HG03159 (cell line): Measurements from ENCODE around the gene PKP1.

Source experiments
- ATAC-seq: cut with Tn5 transposase; IDR thresholded peaks from one replicate; pipeline ENCODE4 v1.9.1; 2021; ENCODE audit warnings: mild to moderate bottlenecking, moderate library complexity; ENCODE audit not compliant: unreplicated experiment

The PKP1 gene

GRCh38 chr1:201361652-201362504 lies 78.6 kb downstream of the PKP1 start:
- no peak for ATAC-seq

- ATAC-seq = no peak
Measured at GRCh38 chr1:201362906-201363305, 79.6 kb downstream of the PKP1 start.

GRCh38 chr1:201363467-201363866 lies 80.2 kb downstream of the PKP1 start:
- ATAC-seq = no peak

DNA sequence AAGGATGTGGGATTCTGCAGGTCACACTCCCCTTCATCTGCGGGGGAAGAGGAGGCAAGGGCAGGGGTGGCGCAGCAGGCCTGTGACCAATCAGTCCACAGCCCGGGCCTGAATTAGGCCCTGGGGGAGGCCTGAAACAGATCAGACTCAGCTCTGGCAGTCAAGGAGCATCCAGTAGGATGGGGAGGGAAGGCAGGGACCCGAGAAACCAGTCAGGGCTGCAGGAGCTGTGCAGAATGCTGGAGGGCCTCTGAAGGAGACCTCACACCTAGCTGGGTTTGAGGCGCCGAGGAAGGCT lies 81.5 kb downstream of the PKP1 start:
- ATAC-seq = no peak

GRCh38 chr1:201365251-201365650 lies 81.9 kb downstream of the PKP1 start:
- no peak for ATAC-seq

GRCh38 chr1:201366696-201367095 lies 83.4 kb downstream of the PKP1 start:
- ATAC-seq = no peak

GRCh38 chr1:201369209-201369608 lies 85.9 kb downstream of the PKP1 start:
- no peak for ATAC-seq

- no peak for ATAC-seq
Measured at GRCh38 chr1:201370500-201370899, 87.2 kb downstream of the PKP1 start.

DNA sequence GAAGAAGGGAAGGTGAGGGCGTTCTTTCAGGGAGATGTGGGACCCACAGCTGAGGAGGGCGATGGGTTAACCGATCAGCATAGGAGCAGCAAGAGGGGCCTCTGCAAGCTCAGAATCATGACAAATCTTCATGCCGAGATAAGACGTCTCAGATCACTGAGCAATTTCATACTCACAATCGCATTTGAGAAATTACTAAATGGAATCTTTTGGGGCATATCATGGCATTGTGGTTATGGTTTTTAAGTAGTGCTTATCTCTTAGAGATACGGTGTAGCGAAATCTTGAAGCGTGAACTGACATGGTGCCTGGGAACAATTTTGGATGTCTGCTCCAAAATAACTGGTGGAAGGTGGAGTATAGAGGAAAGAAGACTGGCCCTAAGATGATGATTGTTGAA lies 88.0 kb downstream of the PKP1 start:
- no peak for ATAC-seq

DNA sequence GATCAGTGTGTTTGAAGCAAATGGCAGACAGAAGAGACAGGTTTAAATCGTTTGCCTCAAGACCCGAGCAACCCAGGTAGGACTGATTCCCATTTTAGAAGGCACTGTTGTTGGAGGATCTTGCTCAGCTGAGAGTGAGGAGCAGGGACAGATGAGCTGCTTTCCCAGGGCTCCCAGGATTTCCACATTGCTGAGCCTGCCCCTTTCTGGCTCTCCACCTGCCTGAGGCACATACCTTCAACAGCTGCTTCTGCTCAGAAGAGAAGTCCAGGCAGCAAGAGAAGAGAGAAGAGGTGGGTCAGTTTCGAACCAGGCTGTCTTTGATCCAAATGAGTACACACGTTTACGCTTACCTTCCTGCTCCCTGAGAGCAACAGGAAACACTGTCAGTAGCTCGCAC lies 88.5 kb downstream of the PKP1 start:
- no peak for ATAC-seq

DNA sequence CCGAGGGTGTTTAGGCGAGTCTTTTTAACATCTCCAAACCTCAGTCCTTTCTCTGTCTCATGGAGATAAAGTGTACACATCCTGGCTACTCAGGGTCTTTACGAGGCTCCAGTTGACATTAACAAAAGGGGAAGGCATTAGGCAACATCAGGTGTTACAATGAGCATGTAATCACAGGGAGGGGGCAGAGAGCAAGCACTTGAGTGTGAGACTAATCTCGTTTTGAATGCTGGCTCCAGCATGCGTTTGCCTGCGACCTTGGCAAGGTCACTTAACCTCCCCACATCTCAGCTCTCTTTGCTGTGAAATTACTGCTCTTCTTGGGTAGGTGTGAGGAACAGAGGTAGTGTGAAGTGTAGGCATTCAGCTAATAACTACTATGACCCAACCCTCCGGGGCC lies 91.1 kb downstream of the PKP1 start:
- no peak for ATAC-seq

- no peak for ATAC-seq
Measured at GRCh38 chr1:201375169-201375568, 91.9 kb downstream of the PKP1 start.

DNA sequence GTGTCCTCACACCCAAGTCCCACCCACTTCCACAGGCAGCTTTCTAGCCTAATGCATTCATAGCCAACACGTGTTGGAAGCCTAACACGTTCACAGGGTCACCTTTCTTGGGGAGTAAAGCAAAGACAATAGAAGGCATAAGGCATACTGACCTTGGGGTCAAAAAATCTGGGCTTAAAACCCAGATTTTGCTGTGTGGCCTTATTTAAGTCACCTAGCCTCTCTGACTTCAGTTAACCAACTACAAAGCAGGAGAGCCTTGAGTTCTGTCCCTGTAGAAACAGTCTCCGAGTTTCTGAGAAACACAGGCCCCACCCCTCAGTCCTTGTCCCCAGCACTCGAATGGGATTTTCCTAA lies 92.8 kb downstream of the PKP1 start:
- no peak for ATAC-seq

GRCh38 chr1:201376464-201377374 lies 93.4 kb downstream of the PKP1 start:
- no peak for ATAC-seq

GRCh38 chr1:201377611-201378092 lies 94.3 kb downstream of the PKP1 start, which contains the start of gene TNNT2:
TNNT2 (minus strand) TSS chr1:201377680; CDS start chr1:201373254, 4,426 bp downstream.
- ATAC-seq = no peak

DNA sequence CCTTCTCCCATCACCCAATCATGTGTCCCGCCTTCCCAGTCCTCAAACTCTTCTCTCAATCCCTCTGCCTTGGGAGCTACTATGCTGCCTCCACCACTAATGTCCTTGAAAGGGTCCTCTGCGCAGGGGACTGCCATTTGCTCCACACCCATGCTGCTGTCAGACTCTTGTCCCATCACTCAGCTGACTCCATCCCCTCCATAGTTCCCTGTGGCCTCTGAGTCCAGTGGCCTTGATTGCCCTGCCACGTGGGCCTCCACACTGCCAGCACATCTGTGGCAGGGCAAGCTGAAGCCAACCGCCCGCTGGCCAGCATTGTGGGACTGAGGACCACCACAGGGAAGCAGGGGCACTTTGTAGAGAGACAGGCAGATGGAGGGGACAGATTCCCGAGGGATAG lies 95.5 kb downstream of the PKP1 start:
- ATAC-seq = no peak

DNA sequence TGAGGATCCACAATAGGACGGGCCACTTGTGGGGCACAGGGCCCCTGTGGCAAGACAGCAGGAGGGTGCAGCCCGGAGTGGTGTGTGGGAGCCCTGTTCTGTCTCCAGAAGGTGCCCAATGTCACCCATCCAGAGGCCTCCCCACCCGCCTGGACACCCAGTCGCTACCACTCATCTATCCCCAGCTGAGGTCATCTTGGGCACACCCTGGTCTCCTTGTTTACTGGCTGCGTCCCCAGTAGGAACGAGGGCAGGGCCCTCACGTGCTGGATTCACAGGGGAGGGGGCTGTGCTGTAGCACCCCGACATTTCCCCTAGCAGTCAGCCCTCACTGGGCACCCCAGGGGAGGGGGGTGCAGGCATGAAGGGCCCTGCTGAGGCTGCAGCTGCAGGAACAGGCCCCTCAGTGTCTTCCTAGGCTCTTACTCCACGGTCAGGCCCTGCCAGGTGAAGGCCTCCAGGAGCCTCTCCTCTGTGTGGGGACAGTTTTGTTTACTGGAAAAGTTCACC lies 96.5 kb downstream of the PKP1 start:
- no peak for ATAC-seq

GRCh38 chr1:201381130-201381529 lies 97.8 kb downstream of the PKP1 start:
- ATAC-seq = no peak
